ENCODE results near the gene RAPGEF1. TPM values are rescaled to one million over a fixed set of nuclear protein-coding genes. Genes with fewer than 3 reads are reported as not detected.

RAPGEF1 gene
- total RNA-seq, result 100 to 1,000 TPM in 1 of 3 donors, 10 to 100 TPM in 2; 67.1 to 103 (median 84.2) TPM
- long read RNA-seq, donor 1, full-length matches to known transcripts, result 1 of 77 reads
- long read RNA-seq, donor 1, partial matches to known transcripts, result 35 of 77 reads
- long read RNA-seq, donor 1, other reads (novel, unspliced or antisense), result 41 of 77 reads
- long read RNA-seq, donor 2, partial matches to known transcripts, result 1 of 5 reads
- long read RNA-seq, donor 2, other reads (novel, unspliced or antisense), result 4 of 5 reads

GRCh38 chr9:131739959-131740648 lies at the start of gene RAPGEF1:
Gene RAPGEF1, minus strand, starts transcription at chr9:131740076. Its CDS starts 246 bp downstream, at chr9:131739830.
- ATAC-seq (peak; percentile 87), DNase-seq (peak; percentile 73 to 88 (median 83))
- TF ChIP-seq CTCF (IDR thresholded peaks at IDR 0.05), result peak; percentile 98
- peaks cover 36% of the 10 kb centered on the region for H3K4me1 ChIP-seq (ENCODE audit: low read depth)
- H3K9me3 ChIP-seq, result no peaks in the 10 kb centered on the region
- peak within 1 kb of the TSS; percentile 50 for H3K4me3 ChIP-seq
- intact Hi-C loops (cut with DNase I, micrococcal nuclease), result loop anchor here (5.0 to 10.0 kb wide), 3 partner anchors 65 to 385 kb away; no protein-coding TSS in a partner anchor
- H3K36me3 ChIP-seq (ENCODE audit: low read depth), result no peaks in the 10 kb centered on the region

- intact Hi-C loops (cut with DNase I, micrococcal nuclease), result no loop called here
- no peak for TF ChIP-seq CTCF (IDR thresholded peaks at IDR 0.05)
- ATAC-seq (no peak), DNase-seq (no peak)
- Histone ChIP-seq H3K36me3 (ENCODE audit: low read depth) (no peaks in the 10 kb centered on the region), H3K4me3 (no peak overlapping the region), H3K4me1 (ENCODE audit: low read depth) (no peaks in the 10 kb centered on the region), H3K9me3 (no peaks in the 10 kb centered on the region)
Measured at GRCh38 chr9:131788851-131789250, 49.0 kb upstream of the RAPGEF1 start.

- H3K4me3 ChIP-seq, result no peak overlapping the region
- TF ChIP-seq CTCF (IDR thresholded peaks at IDR 0.05), result no peak
- H3K36me3 ChIP-seq (ENCODE audit: low read depth), result no peaks in the 10 kb centered on the region
- H3K4me1 ChIP-seq (ENCODE audit: low read depth), result no peaks in the 10 kb centered on the region
- no peaks in the 10 kb centered on the region for H3K9me3 ChIP-seq
- ATAC-seq, result no peak
- no peak for DNase-seq
- intact Hi-C loops (cut with DNase I, micrococcal nuclease), result no loop called here
Measured at GRCh38 chr9:131787838-131788237, 48.0 kb upstream of the RAPGEF1 start.

GRCh38 chr9:131784748-131785501 lies 45.0 kb upstream of the RAPGEF1 start:
- intact Hi-C loops (cut with DNase I, micrococcal nuclease), result no loop called here
- Histone ChIP-seq H3K4me1 (ENCODE audit: low read depth) (no peaks in the 10 kb centered on the region), H3K36me3 (ENCODE audit: low read depth) (no peaks in the 10 kb centered on the region), H3K4me3 (no peak overlapping the region), H3K9me3 (no peaks in the 10 kb centered on the region)
- no peak for TF ChIP-seq CTCF (IDR thresholded peaks at IDR 0.05)
- ATAC-seq (no peak), DNase-seq (no peak)

GRCh38 chr9:131781069-131781468 lies 41.2 kb upstream of the RAPGEF1 start:
- Histone ChIP-seq H3K4me1 (ENCODE audit: low read depth) (no peaks in the 10 kb centered on the region), H3K4me3 (no peak overlapping the region), H3K9me3 (no peaks in the 10 kb centered on the region), H3K36me3 (ENCODE audit: low read depth) (no peaks in the 10 kb centered on the region)
- TF ChIP-seq CTCF (IDR thresholded peaks at IDR 0.05), result no peak
- ATAC-seq (no peak), DNase-seq (no peak)
- intact Hi-C loops (cut with DNase I, micrococcal nuclease), result no loop called here

Data from mucosa of descending colon (tissue), 3 donors.